T-helper 17 cell (primary cell): ENCODE measurements around the gene NHERF2. TPM values are rescaled to one million over a fixed set of nuclear protein-coding genes. Genes with fewer than 3 reads are reported as not detected.

ENCODE experiments used
- total RNA-seq, 4 donors: library from RNA in 2 of 4; stranded (reverse) in 2 of 4; gene quantifications; one replicate each; pipeline ENCODE4 v1.2.3 and lab custom pipeline; 2022 to 2026

NHERF2 gene
- total RNA-seq, 2 donors from 2014 or later: 2.2 to 3.9 TPM

Other genes with a start within 250 kb of the NHERF2 start
- 100 to 1,000 TPM in 1 of 2 donors, 10 to 100 TPM in 1; 92.2 to 101 TPM for gene SPSB3, start 244.3 kb upstream of the NHERF2 start, total RNA-seq
- 10 to 100 TPM; 41.7 to 44.9 TPM for gene NUBP2, start 243.9 kb upstream of the NHERF2 start, total RNA-seq
- gene IGFALS, start 233.2 kb upstream of the NHERF2 start, total RNA-seq: under 1 TPM; 0.25 to 0.55 TPM
- gene HAGH, start 200.1 kb upstream of the NHERF2 start, total RNA-seq: 10 to 100 TPM; 35.8 to 37.9 TPM
- 1 to 10 TPM; 6.1 to 7.9 TPM for gene FAHD1, start 199.7 kb upstream of the NHERF2 start, total RNA-seq
- not detected for gene MEIOB, start 154.7 kb upstream of the NHERF2 start, total RNA-seq
- gene HS3ST6, start 108.5 kb upstream of the NHERF2 start, total RNA-seq: not detected
- gene MSRB1, start 83.7 kb upstream of the NHERF2 start, total RNA-seq: 1 to 10 TPM; 3.8 to 4.9 TPM
- gene RPL3L, start 72.2 kb upstream of the NHERF2 start, total RNA-seq: not detected
- 10 to 100 TPM; 57.7 to 58.1 TPM for gene NDUFB10, start 67.4 kb upstream of the NHERF2 start, total RNA-seq
- gene RPS2, start 62.1 kb upstream of the NHERF2 start, total RNA-seq: 1,000 to 10,000 TPM; 3,200 to 3,361 TPM
- gene RNF151, start 60.0 kb upstream of the NHERF2 start, total RNA-seq: not detected
- 10 to 100 TPM; 19.5 to 20.8 TPM for gene TBL3, start 54.8 kb upstream of the NHERF2 start, total RNA-seq
- gene NOXO1, start 45.4 kb upstream of the NHERF2 start, total RNA-seq: under 1 TPM; 0.40 to 0.78 TPM
- 10 to 100 TPM; 16.2 to 22.1 TPM for gene GFER, start 42.7 kb upstream of the NHERF2 start, total RNA-seq
- gene SYNGR3, start 36.9 kb upstream of the NHERF2 start, total RNA-seq: 1 to 10 TPM; 7.3 to 8.1 TPM
- 10 to 100 TPM; 45.2 to 46.7 TPM for gene ZNF598, start 17.1 kb upstream of the NHERF2 start, total RNA-seq
- gene NPW, start 7.1 kb upstream of the NHERF2 start, total RNA-seq: 1 to 10 TPM in 1 of 2 donors, not detected in 1; 2.0 TPM
- gene NTHL1, start 20.9 kb downstream of the NHERF2 start, total RNA-seq: 1 to 10 TPM; 6.7 to 6.8 TPM
- 100 to 1,000 TPM; 123 TPM for gene TSC2, start 21.1 kb downstream of the NHERF2 start, total RNA-seq
- 10 to 100 TPM; 86.6 to 88.9 TPM for gene PKD1, start 109.0 kb downstream of the NHERF2 start, total RNA-seq
- gene RAB26, start 121.7 kb downstream of the NHERF2 start, total RNA-seq: under 1 TPM; 0.21 to 0.57 TPM
- 10 to 100 TPM; 32.4 to 35.0 TPM for gene TRAF7, start 128.9 kb downstream of the NHERF2 start, total RNA-seq
- under 1 TPM in 1 of 2 donors, not detected in 1; 0.05 TPM for gene CASKIN1, start 169.7 kb downstream of the NHERF2 start, total RNA-seq
- 10 to 100 TPM; 28.2 to 31.4 TPM for gene MLST8, start 178.6 kb downstream of the NHERF2 start, total RNA-seq
- gene BRICD5, start 184.0 kb downstream of the NHERF2 start, total RNA-seq: 1 to 10 TPM; 2.6 to 4.0 TPM
- gene PGP, start 187.9 kb downstream of the NHERF2 start, total RNA-seq: 1 to 10 TPM; 7.8 to 9.2 TPM
- gene E4F1, start 196.7 kb downstream of the NHERF2 start, total RNA-seq: 10 to 100 TPM; 32.0 to 33.6 TPM
- gene DNASE1L2, start 209.5 kb downstream of the NHERF2 start, total RNA-seq: under 1 TPM; 0.37 to 0.42 TPM
- 10 to 100 TPM; 15.2 TPM for gene ECI1, start 224.7 kb downstream of the NHERF2 start, total RNA-seq
- 100 to 1,000 TPM; 204 to 224 TPM for gene RNPS1, start 241.2 kb downstream of the NHERF2 start, total RNA-seq